ENCODE results near the gene NUP153.
"Not testable (repeated sequence)": the region's sequence is repeated elsewhere in the genome, so short reads cannot be mapped to it uniquely, and the experiment has no call there.

The NUP153 gene

GRCh38 chr6:17712576-17712975, 5.9 kb upstream of the NUP153 start:
- DNase-seq = no peak

DNA sequence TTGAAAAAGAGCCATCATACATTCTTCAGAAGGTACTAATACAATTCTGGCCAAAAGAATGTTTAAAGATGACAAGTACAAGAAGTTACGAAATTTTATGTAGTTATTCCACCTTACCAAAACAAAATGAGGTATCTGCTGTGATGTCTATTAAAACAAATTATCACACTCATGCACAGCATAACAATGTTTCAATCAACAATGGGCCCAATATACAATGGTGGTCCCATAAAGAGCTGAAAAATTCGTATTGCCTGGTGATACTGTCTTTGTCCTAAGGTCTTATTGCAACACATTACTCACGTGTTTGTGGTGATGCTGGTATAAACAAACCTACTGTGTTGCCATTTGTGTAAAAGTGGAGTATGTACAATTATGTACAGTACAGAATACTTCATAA, 3.6 kb upstream of the NUP153 start:
- no peak for DNase-seq

GRCh38 chr6:17709476-17709875, 2.8 kb upstream of the NUP153 start:
- DNase-seq = no peak

GRCh38 chr6:17708035-17708434, 1.3 kb upstream of the NUP153 start:
- DNase-seq = not testable (repeated sequence)

- no peak for DNase-seq
These were observed 586 bp upstream of the NUP153 start for GRCh38 chr6:17707371-17707651.

- peak; percentile 70 for DNase-seq
These were observed 746 bp downstream of the NUP153 start for GRCh38 chr6:17705778-17706579.

DNA sequence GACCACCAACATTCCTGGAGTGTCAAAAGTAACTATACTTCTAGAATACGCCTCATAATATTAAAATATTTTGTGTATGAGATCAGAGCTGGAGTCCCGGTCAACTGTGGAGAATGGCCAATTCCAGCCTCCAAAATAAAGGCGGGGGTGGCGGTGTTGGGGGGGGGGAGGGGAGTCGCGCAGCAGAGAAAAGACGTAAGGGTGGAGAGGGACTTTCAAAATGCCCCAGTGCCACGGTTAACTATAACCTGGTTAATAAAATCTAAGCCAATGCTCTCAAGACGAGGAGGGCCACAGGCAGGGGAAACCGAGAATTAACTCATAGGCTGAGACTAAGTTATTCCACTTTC, 1.3 kb downstream of the NUP153 start:
- DNase-seq = peak; percentile 85

GRCh38 chr6:17703256-17703694, 3.5 kb downstream of the NUP153 start:
- DNase-seq = peak; percentile 80

DNA sequence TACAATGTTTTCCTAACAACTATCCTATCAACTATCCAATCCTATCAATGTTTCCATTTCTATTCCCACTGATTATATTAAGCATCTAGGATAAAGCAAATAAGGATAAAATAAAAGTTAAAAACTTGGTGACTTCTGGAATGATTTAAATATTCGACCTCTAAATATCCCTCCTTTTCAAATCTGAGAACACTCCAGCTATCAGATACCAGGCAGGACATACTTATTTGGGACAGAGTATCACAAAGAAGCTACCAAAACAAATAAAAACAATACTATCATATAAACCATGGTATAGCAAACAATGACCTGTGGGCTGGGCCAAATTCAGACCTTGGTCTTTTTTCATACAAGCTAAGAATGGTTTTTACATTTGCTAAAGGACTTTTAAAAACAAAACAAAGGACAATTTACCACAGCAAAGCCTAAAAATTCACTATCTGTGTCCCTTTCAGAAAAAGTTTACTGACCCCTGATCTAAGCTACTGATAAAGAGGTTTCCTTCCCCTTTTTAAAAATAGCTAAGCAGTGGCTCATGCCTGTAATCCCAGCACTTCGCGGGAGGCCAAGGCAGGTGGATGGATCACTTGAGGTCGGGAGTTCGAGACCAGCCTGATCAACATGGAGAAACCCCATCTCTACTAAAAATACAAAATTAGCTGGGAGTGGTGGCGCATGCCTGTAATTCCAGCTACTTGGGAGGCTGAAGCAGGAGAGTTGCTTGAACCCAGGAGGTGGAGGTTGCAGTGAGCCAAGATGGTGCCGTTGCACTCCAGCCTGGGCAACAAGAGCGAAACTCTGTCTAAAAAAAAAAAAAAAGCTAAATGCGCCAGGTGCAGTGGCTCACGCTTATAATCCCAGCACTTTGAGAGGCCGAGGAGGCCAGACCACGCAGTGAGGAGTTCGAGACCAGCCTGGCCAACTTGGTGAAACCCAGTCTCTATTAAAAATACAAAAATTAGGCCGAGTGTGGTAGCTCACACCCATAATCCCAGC, 6.0 kb downstream of the NUP153 start:
- no peak for DNase-seq

DNA sequence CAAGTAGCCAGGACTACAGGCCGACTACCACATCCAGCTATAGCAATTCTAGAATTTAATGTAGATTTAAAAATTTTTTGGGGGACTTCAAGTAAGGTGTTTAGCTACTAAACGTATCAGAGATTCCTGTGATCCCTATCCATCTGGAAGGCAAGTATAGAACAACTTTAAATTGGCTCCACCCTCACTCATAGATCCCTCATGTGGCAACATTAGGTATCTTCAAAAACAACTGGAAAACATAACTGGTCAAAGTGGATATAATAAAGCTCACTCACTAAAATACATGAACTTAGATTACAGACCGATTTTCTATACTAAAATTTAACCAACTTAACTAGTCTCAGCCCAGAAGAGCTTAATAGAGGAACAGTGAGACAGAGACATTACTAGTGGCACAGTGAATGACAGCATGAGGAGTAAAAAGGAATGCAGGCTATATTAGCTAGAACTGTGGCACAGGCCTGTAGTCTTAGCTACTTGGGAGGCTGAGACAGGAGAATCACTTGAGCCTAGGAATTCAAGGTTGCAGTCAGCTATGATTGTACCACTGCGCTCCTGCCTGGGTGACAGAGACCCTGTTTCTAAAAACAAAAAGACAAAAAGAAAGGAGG, 14.7 kb downstream of the NUP153 start:
- no peak for DNase-seq

- peak; percentile 10 for DNase-seq
These were observed 18.2 kb downstream of the NUP153 start for GRCh38 chr6:17688481-17688880.

- DNase-seq = no peak
These were observed 19.6 kb downstream of the NUP153 start for GRCh38 chr6:17687136-17687535.

DNA sequence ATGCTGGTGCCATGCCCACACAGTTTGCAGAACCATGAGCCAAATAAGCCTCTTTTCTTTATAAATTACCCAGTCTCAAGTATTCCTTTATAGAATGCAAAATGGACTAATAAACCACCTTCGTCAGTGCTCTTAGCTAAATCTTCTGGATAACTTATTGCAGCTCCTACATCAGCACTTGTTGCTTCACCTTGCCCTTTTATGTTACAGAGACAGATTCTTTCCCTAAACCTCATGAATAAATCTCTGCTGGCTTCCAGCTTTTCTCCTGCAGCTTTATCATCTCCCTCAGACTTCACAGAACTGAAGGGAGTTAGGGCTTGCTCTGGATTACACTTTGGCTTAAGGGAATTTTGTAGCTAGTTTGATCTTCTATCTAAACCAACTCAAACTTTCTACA, 22.6 kb downstream of the NUP153 start:
- no peak for DNase-seq

GRCh38 chr6:17683428-17683827, 23.3 kb downstream of the NUP153 start:
- DNase-seq = no peak

DNA sequence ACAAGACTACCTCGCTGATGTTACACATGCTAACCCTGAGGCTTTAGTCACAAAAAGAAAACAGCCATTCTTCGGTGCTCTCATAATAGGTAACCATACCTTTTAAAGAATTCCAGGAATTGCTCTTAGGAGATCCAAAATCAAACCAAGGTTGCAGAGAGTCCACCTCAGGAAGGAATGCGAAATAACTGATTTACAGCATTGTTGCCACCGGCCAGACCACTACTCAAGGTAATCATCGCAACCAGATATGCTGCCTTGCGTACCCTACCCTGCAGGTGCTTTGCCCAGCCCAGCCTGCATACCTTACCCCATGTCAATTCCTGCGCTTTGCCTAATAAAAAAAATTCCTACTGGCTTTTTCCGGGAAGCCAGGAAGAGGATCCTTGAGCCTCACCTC, 27.0 kb downstream of the NUP153 start:
- no peak for DNase-seq

DNA sequence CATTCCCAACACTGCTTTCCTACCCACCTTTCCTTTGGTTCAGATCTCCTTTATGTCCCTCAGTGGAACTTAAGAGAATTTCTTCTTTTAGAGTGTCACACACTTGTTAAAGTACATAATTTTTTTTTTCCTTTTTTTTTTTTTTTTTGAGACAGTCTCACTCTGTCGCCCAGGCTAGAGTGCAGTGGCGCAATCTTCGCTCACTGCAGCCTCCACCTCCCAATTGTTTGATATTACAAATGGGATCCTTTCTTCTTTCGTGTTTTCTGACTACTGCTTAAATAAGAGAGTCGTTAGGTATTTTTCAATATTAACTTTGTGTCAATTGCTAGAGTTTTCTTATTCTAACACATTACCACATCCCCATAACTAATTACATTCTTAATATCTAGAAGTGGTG, 29.1 kb downstream of the NUP153 start:
- no peak for DNase-seq

DNA sequence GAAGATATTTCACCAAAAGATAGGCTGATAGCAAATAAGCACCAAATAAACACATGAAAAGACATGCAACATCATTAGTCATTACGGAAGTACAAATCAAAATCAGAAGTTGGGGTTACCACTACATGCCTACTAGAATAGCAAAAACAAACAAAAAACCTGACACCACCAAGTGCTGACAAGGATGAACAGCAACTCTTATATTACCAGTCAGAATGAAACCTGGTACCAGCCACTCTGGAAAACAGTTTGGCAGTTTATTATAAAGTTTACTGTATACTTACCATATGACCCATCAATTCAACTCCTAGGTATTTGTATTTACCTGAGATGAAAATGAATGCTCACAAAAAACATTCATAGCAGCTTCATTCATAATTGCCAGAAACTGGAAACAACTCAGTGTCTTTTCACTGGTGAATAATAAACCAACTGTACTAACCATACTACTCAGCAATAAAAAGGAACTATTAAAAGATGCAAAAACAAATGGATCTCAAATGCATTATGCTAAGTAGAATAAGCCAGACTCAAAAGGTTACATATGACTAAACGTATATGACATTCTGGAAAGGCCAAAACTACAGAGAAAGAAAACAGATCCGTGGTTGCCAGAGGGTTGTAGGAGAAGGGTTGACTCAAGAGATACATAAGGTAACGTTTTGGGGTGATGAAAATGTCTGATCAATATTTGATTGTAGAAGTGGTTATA, 33.0 kb downstream of the NUP153 start:
- DNase-seq = no peak

GRCh38 chr6:17672064-17672718, 34.5 kb downstream of the NUP153 start:
- no peak for DNase-seq

DNA sequence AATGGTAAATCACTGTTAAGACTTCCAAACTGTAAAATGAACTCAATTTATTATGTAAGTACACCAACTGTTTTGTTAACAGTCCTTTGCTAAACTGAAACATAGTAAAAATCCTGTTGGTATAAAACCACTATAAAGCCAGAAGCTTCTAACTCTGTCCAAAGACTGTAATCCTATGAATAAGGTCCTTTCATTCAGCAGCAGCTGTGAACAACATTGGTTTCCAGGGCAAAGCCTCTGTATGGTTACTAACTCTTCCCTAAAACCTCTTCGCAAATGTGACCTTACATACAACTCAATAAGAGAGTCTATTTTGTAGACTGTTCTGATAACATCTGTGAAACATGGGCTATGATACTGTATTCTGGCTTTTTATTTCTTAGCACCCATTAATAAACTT, 40.1 kb downstream of the NUP153 start:
- no peak for DNase-seq

DNA sequence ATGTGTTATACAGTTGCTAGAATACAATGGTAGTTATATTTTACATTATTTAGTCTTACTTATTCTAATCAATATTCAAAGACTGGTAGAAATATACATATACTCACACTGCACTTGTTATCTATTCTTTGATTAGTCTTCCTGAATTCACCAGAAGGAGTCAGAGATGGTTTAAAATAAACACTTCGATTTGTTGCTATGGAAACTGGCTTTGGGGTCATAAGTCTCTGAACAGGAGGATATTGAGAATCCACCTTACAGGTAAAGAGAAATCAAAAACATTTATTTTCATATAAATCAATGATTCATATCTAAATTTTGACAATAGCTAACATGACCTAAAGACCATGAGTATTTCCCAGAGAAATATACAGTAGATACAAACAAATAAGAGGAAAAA, 41.6 kb downstream of the NUP153 start:
- no peak for DNase-seq

GRCh38 chr6:17663226-17663625, 43.5 kb downstream of the NUP153 start:
- no peak for DNase-seq

GRCh38 chr6:17662585-17662984, 44.1 kb downstream of the NUP153 start:
- no peak for DNase-seq

DNA sequence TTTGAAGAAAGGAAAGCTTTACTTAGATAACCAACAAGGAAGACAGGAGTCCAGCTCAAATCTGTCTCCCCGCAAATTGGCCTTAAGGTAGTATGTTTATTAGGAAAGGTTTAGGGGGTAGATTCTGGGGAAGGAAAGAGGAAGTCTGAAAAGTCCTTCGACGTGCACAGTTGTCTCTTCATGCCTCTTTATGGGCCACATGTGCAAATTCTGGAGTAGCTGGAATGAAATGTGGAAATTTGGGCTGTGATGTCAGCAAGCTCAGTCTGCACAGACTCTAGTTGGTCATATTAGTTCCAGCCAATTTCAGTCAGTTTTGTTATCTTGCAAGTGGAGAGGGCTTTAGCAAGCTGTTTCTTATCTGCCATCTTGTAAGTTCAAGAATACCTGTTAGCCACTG, 50.1 kb downstream of the NUP153 start:
- no peak for DNase-seq
